HG02798 (cell line): Measurements from ENCODE around the gene METTL9.
"Not testable (repeated sequence)": the region's sequence is repeated elsewhere in the genome, so short reads cannot be mapped to it uniquely, and the experiment has no call there.

Source experiments
- ATAC-seq: cut with Tn5 transposase; IDR thresholded peaks from one replicate; pipeline ENCODE4 v1.9.1; 2021; ENCODE audit warnings: mild to moderate bottlenecking; ENCODE audit not compliant: unreplicated experiment, poor library complexity

Gene METTL9

DNA sequence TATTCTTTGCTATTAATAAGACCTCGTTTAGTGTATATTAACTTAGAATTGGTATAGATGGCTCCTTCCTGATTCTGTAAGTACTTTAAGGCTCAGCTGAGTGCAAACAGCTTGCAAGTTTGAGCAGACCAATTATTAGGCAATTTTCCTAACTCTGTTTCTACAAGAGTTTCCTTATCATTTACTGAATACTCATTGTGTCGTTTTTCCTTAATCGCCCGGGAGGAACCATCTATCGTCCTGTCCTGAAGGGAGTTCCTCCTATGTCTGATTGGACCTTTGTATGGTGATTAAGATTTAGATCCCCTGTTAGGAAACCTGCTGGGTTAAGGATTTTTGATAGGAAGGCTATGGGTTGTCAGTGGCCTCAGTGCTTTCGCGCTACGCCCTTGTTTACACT, 32.0 kb downstream of the METTL9 start:
- ATAC-seq = not testable (repeated sequence)

DNA sequence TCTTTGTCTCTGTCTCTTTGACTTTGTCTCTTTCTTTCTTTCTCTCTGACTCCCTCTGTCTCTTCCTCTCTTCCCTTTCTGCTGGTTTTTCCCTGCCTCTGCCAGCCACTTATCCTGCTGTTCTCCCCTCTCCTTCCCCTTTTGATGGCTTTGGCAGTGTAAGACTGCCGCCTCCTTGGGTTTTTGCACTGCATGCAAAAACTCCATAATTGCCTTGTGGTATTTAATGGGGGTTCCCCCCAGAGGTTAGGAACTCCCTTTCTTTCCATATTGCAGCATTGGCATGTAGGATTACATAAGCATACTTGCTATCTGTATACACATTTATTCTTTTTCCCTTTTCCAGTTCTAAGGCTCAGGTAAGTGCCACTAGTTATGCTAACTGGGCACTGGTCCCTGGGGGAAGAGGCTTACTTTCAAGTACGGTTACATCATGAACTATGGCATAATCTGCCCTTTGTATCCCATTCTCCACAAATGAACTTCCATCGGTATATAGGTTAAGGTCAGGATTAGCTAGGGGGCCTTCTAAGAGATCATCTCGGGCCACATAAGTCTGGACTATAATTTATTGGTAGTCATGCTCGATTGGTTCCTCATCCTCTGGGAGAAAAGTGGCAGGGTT, 32.7 kb downstream of the METTL9 start:
- not testable (repeated sequence) for ATAC-seq

DNA sequence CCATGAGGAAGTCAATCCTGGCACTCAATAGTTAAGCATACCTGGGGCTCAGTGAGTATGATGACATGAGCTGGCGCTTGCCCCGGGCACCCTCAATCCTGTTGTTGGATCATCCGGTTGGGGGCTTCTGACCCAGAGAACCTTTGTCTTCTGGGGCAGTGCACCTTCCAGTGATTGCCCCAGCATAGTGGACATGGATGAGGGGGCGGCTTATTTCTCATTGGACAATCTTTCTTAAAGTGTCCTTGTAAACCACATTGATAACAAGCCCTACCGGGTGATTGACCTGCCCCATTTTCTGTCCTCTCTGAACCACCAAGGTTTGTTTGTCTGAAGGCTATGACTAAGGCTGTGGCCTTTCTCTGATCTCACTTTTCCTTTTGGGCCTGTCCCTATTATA, 34.8 kb downstream of the METTL9 start:
- no peak for ATAC-seq

DNA sequence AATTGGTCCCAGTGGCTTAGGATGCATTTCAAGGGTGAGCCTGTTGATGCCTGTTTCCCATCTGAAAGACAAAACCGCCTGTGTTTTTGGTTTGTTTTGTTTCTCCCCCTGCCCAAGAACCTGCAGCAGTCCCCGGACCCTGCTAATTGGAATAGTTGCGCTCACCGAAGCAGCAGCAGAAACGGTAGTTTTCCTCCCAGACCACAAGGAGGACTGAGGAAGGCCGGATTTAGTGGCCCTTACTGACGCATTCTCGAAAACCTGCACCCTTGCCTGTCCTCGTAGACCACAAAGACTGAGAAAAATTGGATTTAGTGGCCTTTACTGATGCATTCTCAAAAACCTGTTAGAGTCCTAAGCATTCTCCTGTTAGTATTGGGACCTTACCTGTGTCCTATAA, 36.3 kb downstream of the METTL9 start:
- not testable (repeated sequence) for ATAC-seq

DNA sequence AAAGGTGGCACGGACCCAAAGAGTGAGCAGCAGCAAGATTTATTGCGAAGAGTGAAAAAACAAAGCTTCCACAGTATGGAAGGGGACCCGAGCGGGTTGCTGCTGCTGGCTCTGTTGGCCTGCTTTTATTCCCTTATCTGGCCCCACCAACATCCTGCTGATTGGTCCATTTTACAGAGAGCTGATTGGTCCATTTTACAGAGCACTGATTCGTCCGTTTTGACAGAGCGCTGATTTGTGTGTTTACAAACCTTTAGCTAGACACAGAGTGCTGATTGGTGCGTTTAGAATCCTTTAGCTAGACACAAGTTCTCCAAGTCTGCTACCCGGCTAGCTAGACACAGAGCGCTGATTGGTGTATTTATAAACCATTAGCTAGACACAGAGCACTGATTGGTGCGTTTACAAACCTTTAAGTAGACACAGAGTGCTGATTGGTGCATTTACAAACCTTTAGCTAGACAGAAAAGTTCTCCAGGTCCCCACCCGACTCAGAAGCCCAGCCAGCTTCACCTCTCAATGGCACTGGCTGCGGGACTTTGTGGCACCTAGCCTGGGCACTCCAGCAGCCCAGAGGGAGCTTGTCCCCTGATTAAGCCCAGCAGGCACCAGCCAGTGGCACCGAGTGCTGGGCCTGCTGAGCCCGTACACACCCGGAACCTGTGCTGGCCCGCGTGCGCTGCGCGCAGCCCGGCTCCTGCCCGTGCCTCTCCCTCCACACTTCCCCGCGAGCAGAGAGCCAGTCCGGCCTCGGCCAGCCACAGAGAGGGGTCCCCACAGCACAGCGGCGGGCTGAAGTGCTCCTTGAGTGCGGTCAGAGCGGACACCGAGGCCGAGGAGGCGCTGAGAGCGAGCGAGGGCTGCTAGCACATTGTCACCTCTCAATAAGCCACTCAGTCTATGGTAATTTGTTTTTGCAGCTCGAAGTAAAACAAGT, 37.9 kb downstream of the METTL9 start:
- no peak for ATAC-seq

DNA sequence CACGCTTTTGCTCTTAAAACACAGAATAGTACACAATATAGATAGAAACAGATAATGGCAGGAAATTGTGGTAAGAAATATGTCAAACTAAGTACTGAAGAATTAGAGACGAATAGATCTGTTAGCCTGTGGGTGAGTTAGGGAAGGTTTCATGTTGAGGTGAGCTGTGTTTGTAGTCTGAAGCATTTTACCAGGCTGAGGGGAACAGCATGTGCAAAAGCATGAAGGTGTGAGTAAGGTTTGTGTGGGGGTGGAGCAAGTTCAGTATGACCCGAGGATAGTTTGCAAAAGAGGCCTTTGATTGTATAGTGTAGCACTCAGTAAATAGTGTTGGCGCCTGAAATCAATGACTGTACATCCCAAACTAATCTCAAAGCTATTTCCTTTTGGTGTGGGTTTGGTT, 39.2 kb downstream of the METTL9 start:
- no peak for ATAC-seq

DNA sequence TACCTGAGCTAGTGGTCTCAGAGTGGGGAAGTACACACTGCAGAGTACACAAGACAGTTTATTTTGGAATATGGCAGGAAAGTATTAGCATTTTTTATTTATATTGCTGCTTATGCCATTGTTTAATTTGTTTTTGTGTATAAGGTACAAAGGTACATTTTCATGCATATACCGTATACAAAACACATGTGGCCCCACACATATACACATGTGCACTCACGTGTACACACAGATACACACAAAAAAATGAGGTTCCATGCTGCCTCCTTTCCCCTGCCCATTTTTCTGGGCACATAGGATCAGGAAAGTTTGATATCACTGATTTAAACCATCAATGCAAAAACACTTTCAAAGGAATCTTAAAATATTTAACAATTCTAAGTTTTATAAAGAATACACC, 40.1 kb downstream of the METTL9 start:
- ATAC-seq = no peak

DNA sequence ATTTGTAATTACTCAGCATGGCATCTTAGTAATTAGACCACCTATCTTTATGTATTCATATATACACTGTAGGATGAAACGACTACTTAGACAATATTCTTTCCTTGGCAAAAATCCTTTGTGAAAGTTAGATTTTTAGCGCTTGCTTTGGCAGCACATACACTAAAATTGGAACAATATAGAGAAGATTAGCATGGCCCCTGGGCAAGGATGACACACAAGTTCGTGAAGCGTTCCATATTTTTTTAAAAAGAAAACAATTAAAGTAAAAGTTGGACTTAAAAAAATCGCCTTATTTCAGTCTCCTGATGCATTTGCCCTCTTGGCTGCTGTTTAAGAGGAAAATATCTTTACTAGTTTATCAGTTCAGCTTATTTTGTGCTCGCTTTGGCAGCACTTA, 42.5 kb downstream of the METTL9 start:
- ATAC-seq = no peak

DNA sequence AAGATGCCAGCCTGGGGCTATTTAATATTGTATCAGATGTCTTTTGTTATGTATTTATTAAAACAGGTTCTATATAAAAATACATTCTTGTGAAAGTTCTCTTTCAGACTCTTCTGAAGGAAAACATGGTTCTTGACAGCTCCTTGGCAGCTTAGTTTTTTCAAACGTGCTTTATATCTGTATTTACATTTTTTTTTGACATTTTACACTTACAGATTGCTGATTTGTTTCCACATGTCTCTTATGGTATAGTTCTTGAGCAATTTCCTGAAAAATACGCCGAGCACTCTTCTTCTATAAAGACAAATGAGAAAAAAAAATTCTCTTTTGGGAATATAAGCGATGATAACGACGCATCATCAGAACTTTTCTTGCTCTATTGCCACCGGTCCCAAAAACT, 43.5 kb downstream of the METTL9 start:
- no peak for ATAC-seq

DNA sequence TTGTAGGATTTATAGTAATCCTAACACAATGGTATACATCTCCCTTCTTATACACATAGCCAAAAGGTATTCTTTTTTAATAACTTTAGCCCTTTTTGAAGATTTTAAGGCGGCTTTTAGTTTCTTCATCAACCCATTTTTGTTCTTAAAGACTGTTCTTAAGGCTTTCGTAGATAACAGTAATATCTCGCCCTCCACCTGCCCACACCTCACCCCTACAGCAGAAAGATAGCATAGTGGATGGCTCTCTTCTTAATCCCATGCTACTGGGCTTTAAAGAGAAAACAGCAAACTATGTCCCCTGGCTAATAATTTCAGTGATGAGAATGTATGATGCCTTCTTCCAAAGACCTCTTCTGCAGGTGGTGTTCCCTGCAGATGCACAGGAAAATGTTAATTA, 44.4 kb downstream of the METTL9 start:
- no peak for ATAC-seq

DNA sequence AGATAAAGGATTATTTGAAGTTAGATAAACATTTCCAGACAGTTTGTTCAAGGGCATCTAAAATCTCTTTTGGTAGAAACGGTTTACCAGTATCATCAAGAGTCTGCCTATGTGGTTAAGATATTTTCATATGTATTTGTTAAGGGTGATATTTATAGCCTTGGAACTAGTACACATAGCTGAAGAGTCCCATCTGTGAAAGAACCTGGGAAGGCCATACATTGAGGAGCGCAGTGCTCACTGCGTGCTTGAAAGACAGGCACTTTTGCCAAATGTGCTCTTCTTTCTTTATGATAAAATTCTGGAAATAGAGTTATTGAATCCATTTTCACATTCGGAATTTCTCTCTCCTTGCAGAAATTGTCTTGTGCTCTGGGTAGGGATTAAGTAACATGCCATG, 45.3 kb downstream of the METTL9 start:
- no peak for ATAC-seq

DNA sequence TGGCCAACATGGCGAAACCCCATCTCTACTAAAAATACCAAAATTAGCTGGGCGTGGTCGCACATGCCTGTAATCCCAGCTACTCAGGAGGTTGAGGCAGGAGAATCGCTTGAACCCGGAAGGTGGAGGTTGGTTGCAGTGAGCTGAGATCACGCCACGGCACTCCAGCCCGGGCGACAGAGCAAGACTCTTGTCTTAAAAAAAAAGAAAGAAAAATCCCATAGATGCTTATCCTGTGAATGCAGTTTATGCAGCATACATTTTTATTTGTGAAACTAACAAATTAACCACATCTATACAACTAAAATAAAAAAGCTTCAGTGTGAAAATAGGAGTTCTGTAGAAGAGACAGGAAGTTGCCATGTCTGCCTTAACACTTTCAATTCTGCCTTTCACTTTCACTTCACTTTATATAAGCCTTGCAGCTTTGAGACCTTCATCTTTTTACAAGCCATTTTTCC, 45.9 kb downstream of the METTL9 start:
- ATAC-seq = no peak

DNA sequence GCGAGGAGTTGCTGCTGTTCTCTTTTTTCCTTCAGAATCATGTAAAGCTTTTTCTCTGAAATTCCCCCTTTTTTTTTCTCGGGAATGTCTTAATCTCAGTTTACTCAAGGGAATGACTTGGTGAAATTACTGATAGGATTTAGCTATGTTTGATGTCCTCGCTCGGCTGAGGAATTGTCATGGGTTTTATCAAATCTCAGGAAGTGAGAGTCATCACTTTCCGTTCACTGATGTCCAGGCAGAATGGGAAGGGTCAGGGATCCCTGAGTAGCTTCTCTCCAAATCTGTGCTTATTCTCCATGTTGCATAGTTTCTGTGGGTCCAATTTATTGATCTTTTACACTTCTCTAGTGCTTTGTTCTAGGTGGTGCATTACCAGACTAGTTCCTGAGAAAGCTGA, 46.7 kb downstream of the METTL9 start:
- no peak for ATAC-seq

DNA sequence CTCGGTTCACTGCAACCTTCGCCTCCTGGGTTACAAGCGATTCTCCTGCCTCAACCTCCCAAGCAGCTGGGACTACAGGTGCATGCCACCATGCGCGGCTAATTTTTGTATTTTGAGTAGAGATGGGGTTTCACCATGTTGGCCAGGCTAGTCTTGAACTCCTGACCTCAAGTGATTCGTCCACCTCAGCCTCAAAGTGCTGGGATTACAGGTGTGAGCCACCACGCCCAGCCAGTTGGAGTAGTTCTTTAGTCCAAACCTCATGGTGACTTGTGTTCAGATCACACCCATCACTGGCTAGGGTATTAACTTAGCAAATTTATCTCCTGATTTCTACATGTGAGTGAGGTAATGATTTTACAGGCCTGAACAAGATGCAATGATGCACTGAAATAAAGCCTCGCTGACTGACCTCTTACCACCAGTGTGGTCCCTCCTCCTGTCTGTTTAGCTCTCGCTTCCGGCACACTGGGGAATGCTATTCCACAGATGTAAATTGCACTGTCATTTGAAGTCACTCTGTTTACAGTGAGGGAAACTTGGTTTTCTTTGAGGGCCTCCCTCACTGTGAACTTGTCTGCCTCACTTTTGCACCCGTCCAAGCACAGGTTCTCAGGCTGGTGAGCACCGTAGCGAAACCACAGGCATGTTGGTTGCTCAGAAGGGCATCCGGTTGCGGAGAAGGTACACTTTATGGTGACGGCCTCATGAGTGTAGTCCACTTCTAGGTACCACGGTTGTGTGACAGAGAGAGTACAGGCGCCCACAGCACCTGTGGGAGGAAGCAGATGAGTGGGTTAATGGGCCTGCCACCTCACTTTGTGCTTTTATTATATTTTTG, 47.6 kb downstream of the METTL9 start:
- peak; percentile 87 for ATAC-seq

DNA sequence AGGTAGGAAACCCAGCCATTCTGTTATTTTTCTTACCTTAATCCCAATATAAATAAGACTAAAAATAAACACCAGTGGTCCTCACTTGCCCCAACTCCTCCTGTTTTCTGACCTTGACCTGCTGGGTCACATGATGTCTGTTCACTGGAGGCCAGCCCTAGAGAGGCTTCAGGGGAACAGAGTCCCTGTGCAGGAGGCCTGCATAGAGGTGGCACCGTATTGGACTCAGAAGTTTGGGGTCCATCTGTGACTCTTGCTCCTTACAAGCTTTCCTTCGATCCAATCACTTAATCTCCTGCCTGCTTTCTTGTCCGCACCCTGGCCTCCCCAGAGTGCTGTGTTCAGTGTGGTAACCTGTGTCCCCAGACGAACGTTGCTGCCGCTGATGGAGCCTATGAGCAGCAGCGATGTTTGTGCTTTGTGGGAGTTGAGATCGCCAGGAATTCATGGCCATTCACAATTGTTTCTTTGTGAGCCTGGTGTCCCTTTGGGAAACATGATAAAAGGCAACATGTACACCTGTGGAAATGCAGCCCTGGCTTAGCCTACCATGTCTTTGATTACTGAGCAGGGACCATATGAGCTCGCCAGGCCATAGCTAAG, 48.3 kb downstream of the METTL9 start:
- no peak for ATAC-seq

DNA sequence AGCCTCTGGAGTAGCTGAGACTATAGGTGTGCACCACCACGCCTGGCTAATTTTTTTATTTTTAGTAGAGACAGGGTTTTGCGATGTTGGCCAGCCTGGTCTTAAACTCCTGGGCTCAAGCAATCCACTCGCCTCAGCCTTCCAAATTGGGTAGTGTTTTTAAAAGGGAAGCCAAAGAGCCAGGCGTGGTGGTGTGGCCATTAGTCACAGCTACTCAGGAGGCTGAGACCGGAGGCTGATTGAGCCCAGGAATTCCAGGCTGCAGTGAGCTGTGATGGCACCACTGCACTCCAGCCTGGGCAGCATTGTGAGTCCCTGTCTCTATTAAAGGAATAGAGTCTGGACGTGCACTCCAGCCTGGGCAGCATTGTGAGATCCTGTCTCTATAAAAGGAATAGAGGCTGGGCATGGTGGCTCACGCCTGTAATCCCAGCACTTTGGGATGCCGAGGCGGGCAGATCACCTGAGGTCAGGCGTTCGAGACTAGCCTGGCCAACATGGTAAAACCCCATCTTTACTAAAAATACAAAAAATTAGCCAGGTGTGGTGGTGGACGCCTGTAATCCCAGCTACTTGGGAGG, 50.5 kb downstream of the METTL9 start:
- ATAC-seq = not testable (repeated sequence)

DNA sequence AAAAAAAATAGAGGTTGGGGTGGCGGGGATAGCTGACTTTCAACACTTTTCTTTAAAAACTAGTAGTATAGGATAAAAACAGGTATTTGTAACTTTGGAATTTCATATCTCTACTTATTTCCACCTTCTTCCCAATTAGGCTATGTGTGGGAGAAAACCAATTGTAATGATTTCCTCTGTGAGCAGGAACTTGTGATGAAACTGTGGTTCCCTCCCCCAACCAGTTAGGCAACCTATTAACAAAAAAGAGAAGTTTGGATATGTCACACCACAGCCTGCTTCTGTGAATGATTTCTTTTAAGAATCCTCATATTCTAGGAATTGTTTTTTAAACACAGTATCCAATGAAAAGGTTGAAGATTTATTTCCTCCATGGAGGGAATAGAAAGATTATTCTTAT, 51.1 kb downstream of the METTL9 start:
- ATAC-seq = no peak

DNA sequence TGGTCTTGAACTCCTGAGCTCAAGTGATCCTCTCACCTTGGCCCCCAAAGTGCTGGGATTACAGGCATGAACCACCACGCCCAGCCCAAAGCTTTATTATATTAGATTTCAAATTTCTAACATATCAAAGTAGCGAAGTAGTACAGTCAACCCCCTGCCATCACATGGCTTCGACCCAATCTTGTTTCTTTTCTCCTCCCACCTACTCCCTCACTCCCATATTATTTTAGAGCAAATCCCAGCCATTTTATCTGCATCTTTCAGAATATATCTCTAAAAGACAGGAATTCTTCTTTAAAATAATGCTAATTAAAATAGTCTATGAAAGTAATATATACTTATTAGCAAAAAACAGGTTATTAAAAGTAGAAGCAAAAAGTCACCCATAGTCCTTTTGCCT, 52.1 kb downstream of the METTL9 start:
- no peak for ATAC-seq

DNA sequence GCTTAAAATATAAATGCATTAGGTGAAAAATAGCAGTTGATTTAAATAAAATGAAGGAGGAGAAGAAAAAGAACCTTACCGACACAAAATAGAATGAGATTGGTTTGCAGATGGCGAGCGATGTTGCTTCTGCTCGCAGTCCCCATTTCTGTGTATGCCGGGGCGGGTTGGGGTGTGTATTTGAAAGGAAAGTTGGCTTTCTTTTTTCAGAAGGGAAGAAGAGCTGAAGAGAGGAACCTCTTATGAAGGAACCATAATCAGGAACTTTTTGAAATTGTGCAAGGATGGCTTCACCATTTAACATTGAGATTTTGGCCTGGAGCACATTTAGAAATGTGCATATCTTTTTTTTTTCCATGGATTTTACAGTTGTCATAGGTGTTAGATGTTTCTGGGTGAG, 53.1 kb downstream of the METTL9 start, which contains the start of gene IGSF6:
Gene IGSF6, minus strand, starts transcription at position 156 of the 400 bp plus-strand sequence. Its CDS starts 10 bp downstream, at position 146.
- no peak for ATAC-seq

DNA sequence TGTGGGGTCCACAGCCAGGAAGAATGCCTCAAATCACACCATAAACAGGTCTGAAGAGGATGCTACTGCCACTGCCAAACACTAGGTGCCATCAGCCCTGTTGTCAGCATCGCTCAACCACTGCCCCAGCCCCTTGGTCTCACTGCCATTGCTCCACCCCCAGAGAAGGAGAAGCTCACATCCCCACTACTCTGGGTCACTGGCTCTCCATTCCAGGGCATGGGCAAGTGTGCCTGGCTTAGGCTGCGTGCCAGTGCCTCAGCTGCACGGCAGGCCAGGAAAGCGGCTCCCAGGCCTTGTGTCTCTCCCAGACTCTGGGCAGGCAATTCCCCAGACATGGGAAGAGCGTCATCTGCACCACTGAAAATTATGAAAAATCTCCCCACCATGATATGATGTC, 54.2 kb downstream of the METTL9 start:
- ATAC-seq = no peak
